Fibroblast of lung (primary cell): ENCODE measurements around the gene FAM47E. TPM values are rescaled to one million over a fixed set of nuclear protein-coding genes. Genes with fewer than 3 reads are reported as not detected.

Experiments used
- DNase-seq, 2 donors: peaks; one replicate each; pipeline versions ENCODE4 v3.0.0 to v3.0.0-alpha.2; 2010; ENCODE audit warnings: low read depth in 2 of 2
- H2AFZ ChIP-seq: 2 replicates; pipeline ENCODE4 v1.5.1; 2012; ENCODE audit warnings: low read length, control low read depth, inconsistent platforms
- H3K27ac ChIP-seq: 2 replicates; pipeline ENCODE4 v1.5.1; 2011; ENCODE audit warnings: low read length, control low read depth; ENCODE audit not compliant: insufficient read depth
- H3K27me3 ChIP-seq: 2 replicates; pipeline ENCODE4 v1.5.1; 2011; ENCODE audit warnings: mild to moderate bottlenecking, low read length; ENCODE audit not compliant: control insufficient read depth, insufficient read depth
- H3K36me3 ChIP-seq: 2 replicates; pipeline ENCODE4 v1.5.1; 2011; ENCODE audit warnings: low read length; ENCODE audit not compliant: control insufficient read depth, insufficient read depth
- H3K4me1 ChIP-seq: 2 replicates; pipeline ENCODE4 v1.5.1; 2011; ENCODE audit warnings: low read length; ENCODE audit not compliant: control insufficient read depth, insufficient read depth; ENCODE audit errors: extremely low read depth
- H3K4me2 ChIP-seq: 2 replicates; pipeline ENCODE4 v1.5.1; 2011; ENCODE audit warnings: low read length, control low read depth; ENCODE audit not compliant: insufficient read depth; ENCODE audit errors: extremely low read depth
- H3K4me3 ChIP-seq, 4 experiments: fragments of 200-600 bp in 1 of 4; sonication (generic) in 1 of 4; replicated peaks in 1 of 4; 2 replicates each; pipeline ENCODE4 v1.5.1; 2011 to 2016; ENCODE audit warnings: low read length in 4 of 4, low read depth in 3 of 4, mild to moderate bottlenecking in 3 of 4, control low read depth in 2 of 4, inconsistent platforms in 1 of 4, mixed read lengths in 1 of 4; ENCODE audit not compliant: insufficient read depth in 1 of 4; ENCODE audit errors: control extremely low read depth in 1 of 4
- H3K79me2 ChIP-seq: 2 replicates; pipeline ENCODE4 v1.5.1; 2012; ENCODE audit warnings: mild to moderate bottlenecking, low read length, inconsistent platforms; ENCODE audit not compliant: control insufficient read depth, insufficient read depth
- H3K9ac ChIP-seq: 2 replicates; pipeline ENCODE4 v1.5.1; 2011; ENCODE audit warnings: mild to moderate bottlenecking, low read length, control low read depth; ENCODE audit not compliant: insufficient read depth
- H3K9me3 ChIP-seq: 2 replicates; pipeline ENCODE4 v1.5.1; 2012; ENCODE audit warnings: low read depth, low read length; ENCODE audit not compliant: control insufficient read depth, insufficient read depth
- H4K20me1 ChIP-seq: 2 replicates; pipeline ENCODE4 v1.5.1; 2011; ENCODE audit warnings: low read length; ENCODE audit not compliant: control insufficient read depth, insufficient read depth; ENCODE audit errors: extremely low read depth
- CTCF ChIP-seq, 2 donors: IDR thresholded peaks in 1 of 2; conservative IDR thresholded peaks in 1 of 2; 1 replicate in 1 of 2; 2 replicates in 1 of 2; pipeline ENCODE4 v1.5.1; 2011 to 2012; ENCODE audit warnings: low read length in 2 of 2, control low read depth in 1 of 2, inconsistent platforms in 1 of 2, low read depth in 1 of 2, mild to moderate bottlenecking in 1 of 2
- EZH2 ChIP-seq: IDR thresholded peaks from 2 replicates; pipeline ENCODE4 v1.5.1; 2012; ENCODE audit warnings: low read length, control low read depth, mild to moderate bottlenecking; ENCODE audit errors: missing control alignments
- polyA plus RNA-seq, 2 donors: library from polyadenylated mRNA; depleted of rRNA in 1 of 2; stranded (reverse) in 1 of 2; unstranded in 1 of 2; fragments of >200 nt; gene quantifications; 2 replicates each; pipeline ENCODE4 v1.2.1, GENCODE V29; 2011 to 2012; ENCODE audit warnings: missing spikeins in 1 of 2
- total RNA-seq: library from RNA; depleted of rRNA; stranded (reverse); fragments of >200 nt; gene quantifications from 2 replicates; pipeline ENCODE4 v1.2.1, GENCODE V29; 2014

The FAM47E gene
- total and polyA plus RNA-seq, 2 donors (not counting 1 experiment from before 2014, with no cell fraction given): 0.12 to 0.99 TPM

- no peaks in the 10 kb centered on the region for H4K20me1 ChIP-seq
- H3K27ac ChIP-seq: no peak overlapping the region
- TF ChIP-seq EZH2 (no peak), CTCF (conservative IDR thresholded peaks at IDR 0.05 in 1 of 2, IDR thresholded peaks at IDR 0.05 in 1 of 2; ENCODE audit: low read depth in 1 of 2, low read length in 2 of 2) (no peak)
- no peaks in the 10 kb centered on the region for H3K36me3 ChIP-seq
- H3K4me3 ChIP-seq: no peak overlapping the region
- no peaks in the 10 kb centered on the region for H3K9me3 ChIP-seq
- H3K4me2 ChIP-seq: no peak overlapping the region
- H3K27me3 ChIP-seq: no peaks in the 10 kb centered on the region
- H2AFZ ChIP-seq: no peak overlapping the region
- peaks cover under 1% of the 10 kb centered on the region for H3K79me2 ChIP-seq
- peak in 1 of 2 donors; percentile 3 for DNase-seq
- no peak overlapping the region for H3K9ac ChIP-seq
- H3K4me1 ChIP-seq: peaks cover 10% of the 10 kb centered on the region
Measured at GRCh38 chr4:76301775-76302162, 50.2 kb downstream of the FAM47E start.

DNA sequence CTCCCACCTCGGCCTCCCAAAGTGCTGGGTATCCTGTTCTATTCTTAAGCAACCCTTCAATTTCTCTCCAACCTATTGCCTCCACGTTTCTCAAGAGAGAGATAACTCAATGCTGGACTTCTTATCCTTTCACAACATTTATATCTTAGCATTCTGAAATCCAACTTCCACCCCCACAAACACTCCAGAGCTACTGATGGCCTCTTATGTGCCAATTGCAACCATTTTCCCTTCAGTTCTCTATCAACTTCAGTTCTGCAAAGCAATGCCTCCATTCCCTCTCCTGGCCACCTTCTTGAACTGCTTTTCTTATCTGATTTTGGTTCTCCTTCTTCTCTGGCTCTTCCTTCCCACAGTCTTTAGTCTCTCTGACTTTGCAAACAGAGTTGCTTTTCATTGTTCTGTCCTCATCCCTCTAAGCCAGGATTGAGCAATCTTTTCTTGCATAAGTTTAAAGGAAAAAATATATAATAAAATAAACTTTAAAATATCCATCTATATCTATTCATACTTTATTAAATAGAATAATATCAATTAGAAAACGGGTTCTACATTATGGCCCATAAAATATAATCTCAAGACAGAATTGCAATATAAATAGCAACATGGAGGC is 51.4 kb downstream of the FAM47E start:
- H3K27me3 ChIP-seq: no peaks in the 10 kb centered on the region
- DNase-seq: no peak
- H4K20me1 ChIP-seq: no peaks in the 10 kb centered on the region
- no peak overlapping the region for H2AFZ ChIP-seq
- H3K9ac ChIP-seq: no peak overlapping the region
- H3K36me3 ChIP-seq: no peaks in the 10 kb centered on the region
- H3K4me1 ChIP-seq: peaks cover 12% of the 10 kb centered on the region
- no peak overlapping the region for H3K4me3 ChIP-seq
- H3K9me3 ChIP-seq: no peaks in the 10 kb centered on the region
- H3K79me2 ChIP-seq: peaks cover 6% of the 10 kb centered on the region
- no peak for TF ChIP-seq EZH2
- TF ChIP-seq CTCF (conservative IDR thresholded peaks at IDR 0.05 in 1 of 2, IDR thresholded peaks at IDR 0.05 in 1 of 2; ENCODE audit: low read depth in 1 of 2, low read length in 2 of 2): no peak
- no peak overlapping the region for H3K27ac ChIP-seq
- no peak overlapping the region for H3K4me2 ChIP-seq

GRCh38 chr4:76305033-76305687 is 53.6 kb downstream of the FAM47E start:
- Histone ChIP-seq H3K36me3 (peaks cover 1% of the 10 kb centered on the region), H3K27ac (peak overlapping the region; percentile 81), H3K9me3 (no peaks in the 10 kb centered on the region), H3K27me3 (no peaks in the 10 kb centered on the region), H3K9ac (no peak overlapping the region), H3K79me2 (peaks cover 11% of the 10 kb centered on the region), H3K4me1 (peaks cover 14% of the 10 kb centered on the region), H3K4me3 (peak overlapping the region; percentile 82 to 96 (median 89)), H3K4me2 (peak overlapping the region; percentile 86), H2AFZ (no peak overlapping the region), H4K20me1 (no peaks in the 10 kb centered on the region)
- no peak for DNase-seq
- no peak for TF ChIP-seq EZH2
- no peak for TF ChIP-seq CTCF (conservative IDR thresholded peaks at IDR 0.05 in 1 of 2, IDR thresholded peaks at IDR 0.05 in 1 of 2; ENCODE audit: low read depth in 1 of 2, low read length in 2 of 2)
